Subcutaneous abdominal adipose tissue (tissue), 5 donors: ENCODE measurements around the gene CTDSP2.
"Not testable (repeated sequence)": the region's sequence is repeated elsewhere in the genome, so short reads cannot be mapped to it uniquely, and the experiment has no call there.

ENCODE experiments used
- H3K27ac ChIP-seq: one replicate; pipeline ENCODE4 v1.7.0; 2013; ENCODE audit warnings: low read depth, mild to moderate bottlenecking, inconsistent platforms, low read length, moderate library complexity
- H3K27me3 ChIP-seq, 5 donors: one replicate each; pipeline ENCODE4 v1.7.0; 2013; ENCODE audit warnings: low read length in 5 of 5, inconsistent platforms in 1 of 5; ENCODE audit not compliant: control insufficient read depth in 5 of 5, insufficient read depth in 4 of 5
- H3K36me3 ChIP-seq, 5 donors: one replicate each; pipeline ENCODE4 v1.7.0; 2013; ENCODE audit warnings: low read length in 5 of 5; ENCODE audit not compliant: control insufficient read depth in 5 of 5, insufficient read depth in 5 of 5
- H3K4me1 ChIP-seq, 5 donors: one replicate each; pipeline ENCODE4 v1.7.0; 2013; ENCODE audit warnings: low read length in 5 of 5, mild to moderate bottlenecking in 3 of 5, moderate library complexity in 1 of 5; ENCODE audit not compliant: control insufficient read depth in 5 of 5, insufficient read depth in 5 of 5
- H3K4me3 ChIP-seq, 5 donors: one replicate each; pipeline ENCODE4 v1.7.0; 2013; ENCODE audit warnings: low read length in 5 of 5, low read depth in 1 of 5
- H3K9ac ChIP-seq, 5 donors: one replicate each; pipeline ENCODE4 v1.7.0; 2013; ENCODE audit warnings: low read length in 5 of 5, mild to moderate bottlenecking in 4 of 5, moderate library complexity in 3 of 5
- H3K9me3 ChIP-seq, 5 donors: one replicate each; pipeline ENCODE4 v1.7.0; 2013; ENCODE audit warnings: low read length in 5 of 5; ENCODE audit not compliant: control insufficient read depth in 5 of 5
- donor health status: healthy.
- donor health status: healthy.
- donor health status: healthy.
- donor health status: healthy.
- donor health status: healthy.

The CTDSP2 gene

GRCh38 chr12:57868851-57869268, 22.3 kb upstream of the CTDSP2 start:
- Histone ChIP-seq H3K27me3 (no peaks in the 10 kb centered on the region), H3K4me1 (peaks cover 11 to 38% (median 33%) of the 10 kb centered on the region in 5 donors), H3K9me3 (no peaks in the 10 kb centered on the region), H3K9ac (peak overlapping the region in 1 of 5 donors; percentile 26), H3K36me3 (no peaks in the 10 kb centered on the region), H3K27ac (peak overlapping the region; percentile 57), H3K4me3 (peak overlapping the region in 4 of 5 donors; percentile 6 to 55 (median 22))

- Histone ChIP-seq H3K36me3 (no peaks in the 10 kb centered on the region), H3K27ac (peak overlapping the region; percentile 57), H3K27me3 (no peaks in the 10 kb centered on the region), H3K9ac (no peak overlapping the region), H3K9me3 (no peaks in the 10 kb centered on the region), H3K4me1 (peaks cover 11 to 39% (median 35%) of the 10 kb centered on the region in 5 donors), H3K4me3 (no peak overlapping the region)
These were observed 21.7 kb upstream of the CTDSP2 start for GRCh38 chr12:57868221-57868620.

GRCh38 chr12:57866308-57867019, 19.9 kb upstream of the CTDSP2 start:
- Histone ChIP-seq H3K9ac (no peak overlapping the region), H3K27ac (peak overlapping the region; percentile 96), H3K9me3 (no peaks in the 10 kb centered on the region), H3K27me3 (no peaks in the 10 kb centered on the region), H3K4me1 (peaks cover 11 to 39% (median 35%) of the 10 kb centered on the region in 5 donors), H3K4me3 (no peak overlapping the region), H3K36me3 (no peaks in the 10 kb centered on the region)

- Histone ChIP-seq H3K27me3 (no peaks in the 10 kb centered on the region), H3K9ac (peak overlapping the region; percentile 59 to 88 (median 82)), H3K36me3 (no peaks in the 10 kb centered on the region), H3K4me3 (peak overlapping the region; percentile 55 to 67 (median 60)), H3K9me3 (no peaks in the 10 kb centered on the region), H3K27ac (peak overlapping the region; percentile 96), H3K4me1 (peaks cover 11 to 39% (median 35%) of the 10 kb centered on the region in 5 donors)
These were observed 18.7 kb upstream of the CTDSP2 start for GRCh38 chr12:57865084-57865751.

- peak overlapping the region; percentile 96 for H3K27ac ChIP-seq
- H3K4me3 ChIP-seq, result peak overlapping the region; percentile 55 to 67 (median 60)
- H3K4me1 ChIP-seq, result peaks cover 11 to 36% (median 34%) of the 10 kb centered on the region in 5 donors
- no peaks in the 10 kb centered on the region for H3K27me3 ChIP-seq
- H3K9me3 ChIP-seq, result no peaks in the 10 kb centered on the region
- H3K36me3 ChIP-seq, result no peaks in the 10 kb centered on the region
- peak overlapping the region; percentile 59 to 88 (median 82) for H3K9ac ChIP-seq
These were observed 18.0 kb upstream of the CTDSP2 start for GRCh38 chr12:57864442-57865083.

- Histone ChIP-seq H3K9me3 (no peaks in the 10 kb centered on the region), H3K36me3 (no peaks in the 10 kb centered on the region), H3K9ac (no peak overlapping the region), H3K4me3 (no peak overlapping the region), H3K4me1 (peaks cover 10 to 27% (median 25%) of the 10 kb centered on the region in 5 donors), H3K27me3 (no peaks in the 10 kb centered on the region), H3K27ac (peak overlapping the region; percentile 96)
These were observed 17.1 kb upstream of the CTDSP2 start for GRCh38 chr12:57863676-57864075.

- Histone ChIP-seq H3K4me1 (peaks cover 10 to 23% (median 20%) of the 10 kb centered on the region in 5 donors), H3K9me3 (no peaks in the 10 kb centered on the region), H3K27ac (no peak overlapping the region), H3K36me3 (no peaks in the 10 kb centered on the region), H3K4me3 (no peak overlapping the region), H3K9ac (no peak overlapping the region), H3K27me3 (no peaks in the 10 kb centered on the region)
These were observed 15.4 kb upstream of the CTDSP2 start for GRCh38 chr12:57861967-57862366.

- not testable (repeated sequence) for H3K4me3 ChIP-seq, H3K36me3 ChIP-seq, H3K9ac ChIP-seq, H3K9me3 ChIP-seq, H3K27ac ChIP-seq, H3K27me3 ChIP-seq
- H3K4me1 ChIP-seq, result peaks cover 10 to 20% (median 19%) of the 10 kb centered on the region in 5 donors
These were observed 14.4 kb upstream of the CTDSP2 start for GRCh38 chr12:57860883-57861282.

- peaks cover 5 to 19% (median 13%) of the 10 kb centered on the region in 5 donors for H3K4me1 ChIP-seq
- no peaks in the 10 kb centered on the region for H3K27me3 ChIP-seq
- no peak overlapping the region for H3K9ac ChIP-seq
- H3K4me3 ChIP-seq, result no peak overlapping the region
- no peak overlapping the region for H3K27ac ChIP-seq
- peaks cover 0 to 3% (median 0%) of the 10 kb centered on the region in 5 donors for H3K9me3 ChIP-seq
- H3K36me3 ChIP-seq, result no peaks in the 10 kb centered on the region
These were observed 12.6 kb upstream of the CTDSP2 start for GRCh38 chr12:57859121-57859520.

- H3K9me3 ChIP-seq, H3K36me3 ChIP-seq, H3K4me3 ChIP-seq, H3K9ac ChIP-seq, H3K27me3 ChIP-seq, H3K27ac ChIP-seq: not testable (repeated sequence)
- peaks cover 0 to 22% (median 16%) of the 10 kb centered on the region in 5 donors for H3K4me1 ChIP-seq
These were observed 11.6 kb upstream of the CTDSP2 start for GRCh38 chr12:57858123-57858522.
